PC-3 (cell line): Measurements from ENCODE around the gene TREX2.

ENCODE experiments used
- CTCF ChIP-seq: fragments of 300-600 bp; sonication (generic); conservative IDR thresholded peaks from 2 replicates; pipeline ENCODE4 v1.5.1; 2017; ENCODE audit warnings: antibody characterized with exemption, low read depth, mild to moderate bottlenecking, low read length
- EZH2 ChIP-seq: fragments of 300-600 bp; sonication (generic); IDR thresholded peaks from one replicate; pipeline ENCODE4 v1.6.1; 2017; ENCODE audit warnings: antibody characterized with exemption, mild to moderate bottlenecking, low read length; ENCODE audit not compliant: unreplicated experiment
- EZH2phosphoT487 ChIP-seq: fragments of 300-600 bp; sonication (generic); IDR thresholded peaks from 2 replicates; pipeline ENCODE4 v1.6.1; 2018; ENCODE audit warnings: mild to moderate bottlenecking, antibody characterized with exemption, low read length, borderline replicate concordance

GRCh38 chrX:153396320-153397195 lies 49.3 kb downstream of the TREX2 start:
- TF ChIP-seq CTCF (no peak), EZH2phosphoT487 (no peak), EZH2 (no peak)
